OCI-LY3 (cell line): ENCODE measurements around the gene CCNF.

Source experiments
- H2AFZ ChIP-seq: fragments of 200-600, 300-600 bp; shearing (Covaris generic); 2 replicates; pipeline ENCODE4 v1.6.0; 2014; ENCODE audit warnings: antibody characterized with exemption, low read depth, low read length
- H3K27ac ChIP-seq: fragments of 200-600, 300-600 bp; sonication (generic); 2 replicates; pipeline ENCODE4 v1.5.1; 2014; ENCODE audit warnings: mild to moderate bottlenecking, low read length, moderate library complexity, mixed read lengths
- H3K27me3 ChIP-seq: fragments of 200-600, 300-600 bp; sonication (generic); 2 replicates; pipeline ENCODE4 v1.6.1; 2014; ENCODE audit warnings: low read depth, low read length, mixed read lengths
- H3K36me3 ChIP-seq: fragments of 200-600, 300-600 bp; sonication (generic); replicated peaks from 2 replicates; pipeline ENCODE3; 2014; ENCODE audit warnings: low read depth, low read length, mixed read lengths
- H3K4me1 ChIP-seq: fragments of 300-600, 200-600 bp; sonication (generic); 2 replicates; pipeline ENCODE4 v1.6.1; 2014; ENCODE audit warnings: low read length, mixed read lengths
- H3K4me2 ChIP-seq: fragments of 200-600, 300-600 bp; sonication (generic); 2 replicates; pipeline ENCODE4 v1.6.1; 2014; ENCODE audit warnings: low read length, mixed read lengths
- H3K4me3 ChIP-seq: fragments of 300-600, 200-600 bp; sonication (generic); 2 replicates; pipeline ENCODE4 v1.5.1; 2014; ENCODE audit warnings: antibody characterized with exemption, mild to moderate bottlenecking, low read length, moderate library complexity
- H3K79me2 ChIP-seq: fragments of 300-600, 200-600 bp; shearing (Covaris generic); 2 replicates; pipeline ENCODE4 v1.6.1; 2014; ENCODE audit warnings: mild to moderate bottlenecking, low read length, mixed read lengths
- H3K9ac ChIP-seq: fragments of 300-600, 200-600 bp; shearing (Covaris generic); 2 replicates; pipeline ENCODE4 v1.6.0; 2014; ENCODE audit warnings: mild to moderate bottlenecking, low read length, moderate library complexity
- H3K9me3 ChIP-seq: fragments of 200-600, 300-600 bp; shearing (Covaris generic); 2 replicates; pipeline ENCODE4 v1.6.1; 2014; ENCODE audit warnings: low read length, mixed read lengths; ENCODE audit not compliant: insufficient read depth
- H4K20me1 ChIP-seq: fragments of 200-600, 300-600 bp; sonication (generic); 2 replicates; pipeline ENCODE4 v1.6.1; 2016; ENCODE audit warnings: low read length, mixed read lengths; ENCODE audit not compliant: insufficient read depth
- CTCF ChIP-seq: fragments of 200-600, 300-600 bp; sonication (generic); IDR thresholded peaks from 2 replicates; pipeline ENCODE4 v1.5.1; 2014; ENCODE audit warnings: antibody characterized with exemption, low read length, low read depth
- EZH2phosphoT487 ChIP-seq: fragments of 200-600 bp; shearing (Covaris generic); IDR thresholded peaks from 2 replicates; pipeline ENCODE4 v1.6.1; 2018; ENCODE audit warnings: antibody characterized with exemption, mixed run types, low read depth

Gene CCNF

DNA sequence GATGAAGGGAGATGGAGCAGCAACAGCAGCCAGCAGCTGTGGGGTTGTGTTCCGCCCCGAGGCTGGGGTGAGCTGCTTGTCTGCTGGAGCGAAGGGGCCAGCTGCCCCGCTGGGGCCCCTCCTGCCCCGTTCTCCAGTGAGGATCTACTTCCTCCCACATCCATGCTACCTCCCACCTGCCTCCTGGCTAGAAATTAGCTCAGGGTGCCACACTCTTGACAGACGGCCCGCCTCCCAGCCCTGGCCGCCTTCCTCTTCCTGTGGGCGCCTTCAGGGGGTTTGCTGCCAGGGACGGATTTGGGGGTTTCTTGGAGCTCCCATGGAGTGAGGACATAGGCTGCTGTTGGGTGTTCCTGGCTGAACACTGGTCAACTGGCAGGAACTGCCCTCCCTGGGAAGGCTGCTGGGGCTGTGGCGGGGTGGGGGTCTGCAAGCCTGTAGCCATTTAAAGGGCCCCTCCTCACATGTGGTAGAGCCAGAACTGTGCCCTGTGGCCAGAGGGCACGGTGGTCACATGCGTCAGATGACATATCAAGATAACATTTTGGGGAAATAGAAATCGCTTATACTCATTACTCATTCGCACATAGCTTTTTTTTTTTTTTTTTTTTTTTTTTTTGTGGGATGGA, 58.8 kb downstream of the CCNF start:
- Histone ChIP-seq H3K4me3 (peak overlapping the region; percentile 75), H2AFZ (peak overlapping the region; percentile 84; the same call in 1 of the 2 replicates), H3K9ac (peak overlapping the region; percentile 63), H3K79me2 (0 out of 2 replicates have a peak, but pooled peaks cover 5% of the 10 kb centered on the region), H3K36me3 (no peaks in the 10 kb centered on the region), H3K4me1 (peaks cover 20% of the 10 kb centered on the region), H3K27me3 (no peaks in the 10 kb centered on the region), H4K20me1 (no peaks in the 10 kb centered on the region), H3K9me3 (no peaks in the 10 kb centered on the region), H3K4me2 (peak overlapping the region; percentile 99), H3K27ac (0 out of 2 replicates have a peak overlapping the region, but pooled peaks have one; percentile 35)
- TF ChIP-seq CTCF = no peak
- no peak for TF ChIP-seq EZH2phosphoT487

- 0 out of 2 replicates have a peak, but pooled peaks cover 5% of the 10 kb centered on the region for H3K79me2 ChIP-seq
- H2AFZ ChIP-seq = no peak overlapping the region
- no peak overlapping the region for H3K4me3 ChIP-seq
- no peak overlapping the region for H3K4me2 ChIP-seq
- no peaks in the 10 kb centered on the region for H3K36me3 ChIP-seq
- H3K27me3 ChIP-seq = no peaks in the 10 kb centered on the region
- H3K4me1 ChIP-seq = peaks cover 20% of the 10 kb centered on the region
- no peaks in the 10 kb centered on the region for H3K9me3 ChIP-seq
- H4K20me1 ChIP-seq = no peaks in the 10 kb centered on the region
- H3K9ac ChIP-seq = no peak overlapping the region
- no peak overlapping the region for H3K27ac ChIP-seq
- TF ChIP-seq CTCF = no peak
- no peak for TF ChIP-seq EZH2phosphoT487
These were observed 60.3 kb downstream of the CCNF start for GRCh38 chr16:2489581-2489980.

- Histone ChIP-seq H3K79me2 (0 out of 2 replicates have a peak, but pooled peaks cover 5% of the 10 kb centered on the region), H3K27me3 (no peaks in the 10 kb centered on the region), H4K20me1 (no peaks in the 10 kb centered on the region), H3K4me3 (no peak overlapping the region), H3K4me2 (no peak overlapping the region), H3K36me3 (no peaks in the 10 kb centered on the region), H3K9me3 (no peaks in the 10 kb centered on the region), H2AFZ (no peak overlapping the region), H3K27ac (no peak overlapping the region), H3K9ac (no peak overlapping the region), H3K4me1 (peaks cover 20% of the 10 kb centered on the region)
- TF ChIP-seq CTCF (no peak), EZH2phosphoT487 (no peak)
These were observed 61.2 kb downstream of the CCNF start for GRCh38 chr16:2490190-2491105.

DNA sequence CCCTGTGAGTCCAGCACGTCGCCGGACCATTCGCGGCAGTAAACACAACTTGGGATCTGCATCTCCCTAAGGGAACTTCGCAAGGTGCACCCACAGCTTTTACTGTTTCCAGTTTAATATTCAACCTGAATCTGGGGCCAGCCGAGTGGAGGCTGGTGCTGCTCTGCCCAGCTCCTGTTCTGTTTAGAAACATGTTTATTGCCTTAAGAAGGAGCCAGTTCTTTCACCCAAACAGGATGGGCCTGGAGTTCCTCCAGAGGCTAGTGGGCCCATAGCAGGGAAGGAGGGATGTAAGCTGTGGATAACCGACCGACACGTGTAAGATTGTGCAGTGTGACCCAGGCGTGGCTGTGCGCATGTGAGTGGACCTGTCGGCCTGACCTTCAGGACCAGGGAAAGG, 63.0 kb downstream of the CCNF start:
- no peaks in the 10 kb centered on the region for H4K20me1 ChIP-seq
- H3K4me1 ChIP-seq = peaks cover 11% of the 10 kb centered on the region
- no peak overlapping the region for H2AFZ ChIP-seq
- H3K79me2 ChIP-seq = 0 out of 2 replicates have a peak, but pooled peaks cover 5% of the 10 kb centered on the region
- H3K9ac ChIP-seq = no peak overlapping the region
- H3K9me3 ChIP-seq = no peaks in the 10 kb centered on the region
- H3K4me2 ChIP-seq = no peak overlapping the region
- no peaks in the 10 kb centered on the region for H3K36me3 ChIP-seq
- no peak overlapping the region for H3K27ac ChIP-seq
- no peaks in the 10 kb centered on the region for H3K27me3 ChIP-seq
- no peak overlapping the region for H3K4me3 ChIP-seq
- TF ChIP-seq CTCF = no peak
- TF ChIP-seq EZH2phosphoT487 = no peak
